ENCODE data around the gene SCN2B. TPM values are rescaled to one million over a fixed set of nuclear protein-coding genes. Genes with fewer than 3 reads are reported as not detected.

The SCN2B gene
- total and polyA plus RNA-seq, 10 of the 15 experiments (the other 5 are each of a cell fraction or from before 2014, with no cell fraction given), result 0.01 TPM; not detected in 9

DNA sequence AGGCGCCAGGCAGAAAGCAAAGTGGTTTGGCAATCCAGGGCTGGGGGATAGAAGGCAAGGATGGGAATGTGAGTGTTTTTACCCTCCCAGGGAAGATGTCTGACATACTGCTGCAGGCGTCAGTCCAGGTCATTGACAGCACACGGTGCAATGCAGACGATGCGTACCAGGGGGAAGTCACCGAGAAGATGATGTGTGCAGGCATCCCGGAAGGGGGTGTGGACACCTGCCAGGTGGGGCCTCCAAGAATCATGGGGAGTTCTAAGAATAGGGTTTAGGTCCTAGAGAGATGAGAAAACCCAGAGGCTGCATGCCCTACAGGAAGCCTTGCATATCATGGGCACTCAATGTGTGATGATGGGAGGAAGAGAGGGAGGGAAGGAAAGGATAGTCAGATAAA lies 61.4 kb downstream of the SCN2B start:
- WGBS (ENCODE audit: insufficient coverage, insufficient replicate concordance, low lambda C conversion rate, missing lambda C conversion rate), result 71% methylated on average over 7 of the region's 7 CpGs
- no peaks in the 10 kb centered on the region; the same call in 1 of the 2 replicates for H3K4me1 ChIP-seq (ENCODE audit: control insufficient read depth, insufficient read depth, low read length)
- ChIA-PET RAD21 (ENCODE audit: unreplicated experiment) (no interaction called here), POLR2A (no interaction called here), CTCF (interaction anchor here (1.2 kb wide), 1 partner anchor 56 kb away, joined by 3 read pairs; no protein-coding TSS in a partner anchor), SMC1A (ENCODE audit: uncharacterized antibody, unreplicated experiment) (no interaction called here)
- no peak for DNase-seq (ENCODE audit: low read depth, low spot score)
- no peaks in the 10 kb centered on the region for H3K36me3 ChIP-seq (ENCODE audit: control insufficient read depth in 2 of 2, insufficient read depth in 2 of 2, low read length in 1 of 2)
- FAIRE-seq, result no peak
- H3K9me3 ChIP-seq (replicated peaks; ENCODE audit: control insufficient read depth, insufficient read depth, low read length), result no peaks in the 10 kb centered on the region
- no peak overlapping the region for H3K27ac ChIP-seq (ENCODE audit: control insufficient read depth, insufficient read depth)
- intact Hi-C loops (cut with micrococcal nuclease; ENCODE audit: unreplicated experiment), result no loop called here
- TF ChIP-seq, protein P1, sequence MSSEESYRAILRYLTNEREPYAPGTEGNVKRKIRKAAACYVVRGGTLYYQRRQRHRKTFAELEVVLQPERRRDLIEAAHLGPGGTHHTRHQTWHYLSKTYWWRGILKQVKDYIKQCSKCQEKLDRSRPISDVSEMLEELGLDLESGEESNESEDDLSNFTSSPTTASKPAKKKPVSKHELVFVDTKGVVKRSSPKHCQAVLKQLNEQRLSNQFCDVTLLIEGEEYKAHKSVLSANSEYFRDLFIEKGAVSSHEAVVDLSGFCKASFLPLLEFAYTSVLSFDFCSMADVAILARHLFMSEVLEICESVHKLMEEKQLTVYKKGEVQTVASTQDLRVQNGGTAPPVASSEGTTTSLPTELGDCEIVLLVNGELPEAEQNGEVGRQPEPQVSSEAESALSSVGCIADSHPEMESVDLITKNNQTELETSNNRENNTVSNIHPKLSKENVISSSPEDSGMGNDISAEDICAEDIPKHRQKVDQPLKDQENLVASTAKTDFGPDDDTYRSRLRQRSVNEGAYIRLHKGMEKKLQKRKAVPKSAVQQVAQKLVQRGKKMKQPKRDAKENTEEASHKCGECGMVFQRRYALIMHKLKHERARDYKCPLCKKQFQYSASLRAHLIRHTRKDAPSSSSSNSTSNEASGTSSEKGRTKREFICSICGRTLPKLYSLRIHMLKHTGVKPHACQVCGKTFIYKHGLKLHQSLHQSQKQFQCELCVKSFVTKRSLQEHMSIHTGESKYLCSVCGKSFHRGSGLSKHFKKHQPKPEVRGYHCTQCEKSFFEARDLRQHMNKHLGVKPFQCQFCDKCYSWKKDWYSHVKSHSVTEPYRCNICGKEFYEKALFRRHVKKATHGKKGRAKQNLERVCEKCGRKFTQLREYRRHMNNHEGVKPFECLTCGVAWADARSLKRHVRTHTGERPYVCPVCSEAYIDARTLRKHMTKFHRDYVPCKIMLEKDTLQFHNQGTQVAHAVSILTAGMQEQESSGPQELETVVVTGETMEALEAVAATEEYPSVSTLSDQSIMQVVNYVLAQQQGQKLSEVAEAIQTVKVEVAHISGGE (CRISPR knock-in tag; IDR thresholded peaks at IDR 0.05), result no peak
- TF ChIP-seq ZNF384 (IDR thresholded peaks at IDR 0.05; ENCODE audit: borderline replicate concordance, low read depth, low read length) (no peak), TBL1XR1 (IDR thresholded peaks at IDR 0.05; ENCODE audit: low read depth, low read length) (no peak), MEF2A (IDR thresholded peaks at IDR 0.05; ENCODE audit: insufficient read depth, low read depth, low read length) (no peak), CHD2 (IDR thresholded peaks at IDR 0.05; ENCODE audit: borderline replicate concordance, low read depth, low read length) (no peak), SPI1 (IDR thresholded peaks at IDR 0.05; ENCODE audit: borderline replicate concordance, insufficient read depth, low read depth, low read length) (no peak), NFYB (IDR thresholded peaks at IDR 0.05; ENCODE audit: insufficient read depth, low read depth, low read length) (no peak), YY1 (IDR thresholded peaks at IDR 0.05; ENCODE audit: low read depth, low read length) (no peak), TAF1 (IDR thresholded peaks at IDR 0.05; ENCODE audit: borderline replicate concordance, low read depth, low read length) (no peak)
- TF ChIP-seq, protein P2, sequence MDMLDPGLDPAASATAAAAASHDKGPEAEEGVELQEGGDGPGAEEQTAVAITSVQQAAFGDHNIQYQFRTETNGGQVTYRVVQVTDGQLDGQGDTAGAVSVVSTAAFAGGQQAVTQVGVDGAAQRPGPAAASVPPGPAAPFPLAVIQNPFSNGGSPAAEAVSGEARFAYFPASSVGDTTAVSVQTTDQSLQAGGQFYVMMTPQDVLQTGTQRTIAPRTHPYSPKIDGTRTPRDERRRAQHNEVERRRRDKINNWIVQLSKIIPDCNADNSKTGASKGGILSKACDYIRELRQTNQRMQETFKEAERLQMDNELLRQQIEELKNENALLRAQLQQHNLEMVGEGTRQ (IDR thresholded peaks at IDR 0.05; ENCODE audit: borderline replicate concordance, low read depth, low read length), result no peak
- no peak overlapping the region for H3K4me2 ChIP-seq (ENCODE audit: control insufficient read depth, insufficient read depth)
- H3K4me3 ChIP-seq, result no peak overlapping the region
- H3K9ac ChIP-seq (ENCODE audit: control insufficient read depth, insufficient read depth, low read length), result no peak overlapping the region
- H3K27me3 ChIP-seq (replicated peaks in 1 of 2; ENCODE audit: control insufficient read depth in 2 of 2, insufficient read depth in 2 of 2, low read length in 1 of 2), result no peaks in the 10 kb centered on the region; a peak in 2 of 4 replicates
- H4K20me1 ChIP-seq (ENCODE audit: control insufficient read depth, insufficient read depth), result no peaks in the 10 kb centered on the region
- no peaks in the 10 kb centered on the region for H3K79me2 ChIP-seq (ENCODE audit: control insufficient read depth, insufficient read depth, low read length)
- BruUV-seq (replicated peaks), result no TSS peak
- H2AFZ ChIP-seq (ENCODE audit: control insufficient read depth, low read depth, low read length), result no peak overlapping the region
- ATAC-seq, result no peak
- in situ Hi-C loops (cut with MboI), result no loop called here
